GM18951 (cell line): ENCODE results near the gene HNRNPC.
A peak's percentile ranks its signal among the peaks of the same experiment; 100 is the strongest.
"Not testable (repeated sequence)": the region's sequence is repeated elsewhere in the genome, so short reads cannot be mapped to it uniquely, and the experiment has no call there.

Source experiments
- POLR2A ChIP-seq: IDR thresholded peaks from 4 replicates; pipeline ENCODE4 v1.6.1; 2011; ENCODE audit warnings: mild to moderate bottlenecking; ENCODE audit not compliant: insufficient read length, insufficient read depth; ENCODE audit errors: extremely low read depth
- in situ Hi-C: fragments of 300-500 bp; cut with MboI; formaldehyde crosslinking; loops from one replicate; pipeline ENCODE4 v1.12.0; 2022; ENCODE audit warnings: low sequenced_read_pairs, mixed read lengths, inconsistent platforms; ENCODE audit not compliant: unreplicated experiment

Gene HNRNPC

DNA sequence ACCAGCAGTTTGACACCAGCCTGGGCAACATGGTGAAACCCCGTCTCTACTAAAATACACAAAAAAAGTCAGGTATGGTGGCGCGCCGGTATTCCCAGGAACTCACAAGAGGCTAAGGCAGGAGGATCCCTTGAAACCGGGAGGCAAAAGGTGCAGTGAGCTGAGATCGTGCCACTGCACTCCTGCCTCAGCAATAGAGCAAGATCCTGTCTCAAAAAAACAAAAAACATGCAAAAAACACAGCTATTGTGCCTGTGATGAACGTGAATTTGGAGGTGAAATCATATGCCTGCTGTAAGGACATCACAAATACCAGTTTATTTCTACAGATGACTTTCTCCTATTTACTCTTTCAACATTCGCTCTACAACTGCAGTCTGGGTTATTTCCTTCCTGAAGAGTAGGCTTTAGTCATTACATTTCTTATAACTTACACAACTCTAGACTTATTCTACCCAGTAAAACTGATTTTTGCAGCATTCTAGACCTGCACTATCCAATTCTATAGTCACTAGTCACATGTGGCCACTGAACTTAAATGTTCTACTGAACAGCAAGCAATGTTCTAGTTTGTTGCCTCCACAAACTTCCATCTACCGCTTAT lies 48.3 kb downstream of the HNRNPC start:
- in situ Hi-C loops, result no loop called here

DNA sequence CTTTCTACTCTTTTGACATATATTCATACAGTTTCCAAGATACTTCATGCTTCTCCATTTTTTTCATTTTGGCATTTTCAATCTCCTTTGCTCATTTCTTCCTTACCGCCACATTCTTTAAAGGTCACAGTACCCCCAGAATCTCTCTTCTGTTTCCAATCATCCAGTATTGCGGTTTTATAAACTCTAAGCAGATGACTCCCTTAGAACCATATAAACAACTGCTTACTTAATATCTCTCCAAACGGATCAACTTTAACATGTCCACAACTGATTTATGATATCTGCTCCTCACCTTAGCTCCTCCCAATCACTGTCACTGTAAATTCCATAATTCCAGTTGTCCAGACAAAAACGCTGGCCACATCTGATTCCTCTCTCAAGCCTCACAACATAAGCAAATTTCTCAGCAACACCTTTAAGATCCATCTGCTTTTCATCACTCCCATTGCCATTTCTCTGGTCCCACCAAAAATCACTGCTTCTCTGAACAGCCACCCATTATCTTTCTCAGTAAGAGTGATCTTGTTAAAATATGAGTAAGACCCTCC lies 49.6 kb downstream of the HNRNPC start:
- no peak for TF ChIP-seq POLR2A
- in situ Hi-C loops, result no loop called here

More for the DNA sequence above, 48.3 kb downstream of the HNRNPC start:
- no peak for TF ChIP-seq POLR2A

DNA sequence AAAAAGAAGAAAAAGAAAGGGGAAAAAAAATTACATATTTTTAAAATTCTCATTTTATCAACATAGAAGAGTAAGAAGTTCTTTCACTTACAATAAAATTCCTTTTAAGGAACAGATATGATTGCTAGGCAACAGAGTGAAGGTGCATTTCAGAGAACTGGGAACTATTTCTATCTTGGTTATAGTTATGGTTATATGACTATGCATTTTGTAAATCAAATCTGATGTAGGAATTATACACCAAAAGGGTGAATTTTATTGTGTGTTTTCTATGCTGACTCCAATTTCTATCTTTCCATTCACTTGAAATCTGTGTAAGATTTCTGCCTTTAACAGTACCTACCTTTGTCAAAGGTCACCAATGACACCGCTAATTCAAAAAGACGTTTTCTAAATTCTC lies 50.1 kb downstream of the HNRNPC start:
- TF ChIP-seq POLR2A, result no peak
- in situ Hi-C loops, result no loop called here

DNA sequence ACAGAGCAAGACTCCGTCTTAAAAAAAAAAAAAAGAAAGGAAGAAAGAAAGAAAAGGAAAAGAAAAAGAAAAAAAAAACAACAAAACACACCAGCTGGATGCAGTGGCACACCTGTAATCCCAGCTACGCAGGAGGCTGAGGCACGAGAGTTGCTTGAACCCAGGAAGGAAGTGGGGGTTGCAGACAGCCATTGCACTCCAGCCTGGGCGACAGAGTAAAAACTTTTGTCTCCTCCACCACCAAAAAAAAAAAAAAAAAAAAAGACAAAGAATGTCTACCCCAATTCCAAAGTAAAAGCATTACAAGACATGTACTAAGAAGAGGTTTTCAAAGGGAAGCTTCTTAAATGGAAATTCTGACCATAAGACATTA lies 53.4 kb downstream of the HNRNPC start:
- no peak for TF ChIP-seq POLR2A
- in situ Hi-C loops, result no loop called here

DNA sequence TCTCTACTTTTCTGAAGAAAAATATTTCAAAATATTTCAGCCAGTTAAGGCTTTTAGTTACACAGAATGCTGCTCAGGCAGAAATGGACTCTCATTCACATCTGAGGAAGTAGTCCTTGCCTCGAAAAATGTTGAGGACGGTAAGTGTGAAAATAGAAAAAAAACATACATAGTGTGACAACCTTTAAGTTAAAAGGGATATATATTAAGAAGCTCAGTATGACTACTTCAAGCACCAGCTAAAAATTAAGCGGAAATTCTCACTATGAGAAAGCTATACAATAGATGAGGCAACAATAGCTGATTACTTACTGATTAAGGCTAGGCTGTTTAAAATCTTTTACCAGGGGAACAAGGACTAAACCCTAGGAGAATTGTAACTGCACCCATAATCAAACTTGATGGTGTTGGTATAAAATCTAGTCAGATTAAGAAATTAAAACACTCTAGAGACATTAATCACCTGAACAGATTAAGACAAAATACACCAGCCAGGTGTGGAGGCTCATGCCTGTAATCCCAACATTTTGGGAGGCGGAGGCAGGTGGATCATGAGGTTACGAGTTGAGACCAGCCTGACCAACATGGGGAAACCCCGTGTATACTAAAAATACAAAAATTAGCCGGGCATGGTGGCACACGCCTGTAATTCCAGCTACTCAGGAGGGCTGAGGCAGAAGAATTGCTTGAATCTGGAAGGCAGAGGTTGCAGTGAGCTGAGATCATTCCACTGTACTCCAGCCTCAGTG lies 53.9 kb downstream of the HNRNPC start:
- in situ Hi-C loops, result no loop called here
- TF ChIP-seq POLR2A, result no peak

DNA sequence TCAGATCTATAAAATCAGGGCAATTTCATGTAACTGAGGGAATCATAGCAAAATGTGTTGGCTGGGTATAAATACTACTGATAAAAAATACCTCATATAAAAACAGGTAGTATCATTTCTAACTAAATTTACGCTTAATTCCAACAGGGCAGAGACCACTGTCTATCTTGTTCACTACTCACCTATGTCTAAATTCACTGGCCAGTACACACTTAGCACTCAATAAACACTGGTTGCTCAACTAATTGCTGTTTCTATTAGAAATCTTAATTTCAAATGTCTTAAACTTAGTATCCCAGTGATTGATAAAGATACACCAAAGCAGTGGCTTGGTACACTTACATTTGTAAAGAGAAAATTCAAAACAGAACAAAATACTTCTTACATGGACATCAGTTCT lies 55.6 kb downstream of the HNRNPC start:
- no peak for TF ChIP-seq POLR2A
- in situ Hi-C loops, result no loop called here

DNA sequence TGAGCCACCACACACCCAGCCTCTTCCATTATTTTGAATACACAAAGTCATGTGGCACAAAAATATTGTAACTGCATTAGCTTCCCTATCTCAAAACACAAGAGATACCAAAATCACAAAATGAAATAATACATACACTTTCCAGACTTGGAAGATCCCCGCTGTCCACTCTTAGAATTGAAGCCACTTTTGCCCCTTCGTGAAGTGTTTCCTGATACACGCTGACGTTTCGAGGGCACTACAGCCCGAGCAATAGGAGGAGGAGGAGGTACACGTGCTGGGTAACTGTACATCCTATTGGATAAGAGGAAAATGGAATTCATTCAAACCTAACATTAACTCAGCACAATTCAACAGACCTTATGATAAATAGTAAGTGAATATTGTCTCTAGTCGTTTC lies 56.4 kb downstream of the HNRNPC start:
- in situ Hi-C loops, result not testable (repeated sequence)

DNA sequence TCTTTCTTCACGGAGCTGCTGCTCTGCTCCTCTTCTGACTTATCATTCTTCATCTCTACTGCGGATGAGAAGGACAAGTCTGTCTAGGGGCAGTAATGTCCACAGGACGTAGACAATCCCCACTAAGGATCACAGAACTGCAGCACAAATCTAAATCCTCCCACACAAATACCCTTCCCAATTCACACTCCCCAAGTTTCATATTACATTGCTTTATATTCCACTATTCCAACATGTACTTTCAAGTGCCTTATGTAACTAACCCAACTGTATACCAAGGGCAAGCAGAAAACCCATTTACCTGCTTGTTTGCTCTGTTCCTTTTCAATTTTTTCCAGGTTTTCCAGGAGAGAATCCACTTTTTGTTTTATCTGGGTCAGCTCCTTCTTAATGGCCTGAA lies 57.7 kb downstream of the HNRNPC start:
- in situ Hi-C loops, result no loop called here
- TF ChIP-seq POLR2A, result no peak

DNA sequence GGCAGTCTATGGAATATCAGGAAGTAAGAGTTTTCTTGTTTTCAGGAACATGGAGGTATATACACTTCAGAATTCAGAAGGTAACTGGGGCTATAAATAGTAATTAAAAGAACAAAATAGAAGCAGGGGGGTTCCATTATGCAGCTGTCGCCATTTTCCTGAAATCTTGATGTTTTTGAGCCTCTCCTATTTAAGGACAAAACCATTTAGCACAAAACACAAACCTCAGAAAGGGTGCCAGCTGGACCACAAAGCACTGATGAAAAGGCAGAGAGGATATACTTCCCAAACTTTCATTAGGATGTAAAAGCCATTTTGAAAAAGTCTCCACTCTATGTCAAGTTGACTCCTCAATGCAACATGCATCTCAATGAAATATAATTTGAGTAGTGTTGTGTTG lies 59.2 kb downstream of the HNRNPC start:
- in situ Hi-C loops, result no loop called here
- peak; percentile 19 for TF ChIP-seq POLR2A

DNA sequence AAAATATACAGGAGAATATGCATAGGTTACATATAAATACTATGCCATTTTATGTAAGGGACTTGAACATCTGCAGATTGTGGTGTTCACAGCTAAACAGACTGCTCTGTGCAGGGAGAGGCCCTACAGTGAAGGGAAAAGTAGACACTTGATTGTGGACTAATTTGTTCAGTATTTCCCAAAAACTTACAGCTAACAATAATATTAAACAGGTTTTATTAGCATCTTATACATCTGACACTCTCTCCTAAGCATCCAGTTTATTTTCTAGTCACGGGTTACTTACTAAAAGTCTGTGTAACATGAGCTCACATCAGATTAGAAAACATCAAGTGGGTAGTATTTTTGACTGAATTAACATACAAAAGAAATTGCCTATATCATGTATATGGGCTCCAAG lies 60.1 kb downstream of the HNRNPC start:
- no peak for TF ChIP-seq POLR2A
- in situ Hi-C loops, result no loop called here

DNA sequence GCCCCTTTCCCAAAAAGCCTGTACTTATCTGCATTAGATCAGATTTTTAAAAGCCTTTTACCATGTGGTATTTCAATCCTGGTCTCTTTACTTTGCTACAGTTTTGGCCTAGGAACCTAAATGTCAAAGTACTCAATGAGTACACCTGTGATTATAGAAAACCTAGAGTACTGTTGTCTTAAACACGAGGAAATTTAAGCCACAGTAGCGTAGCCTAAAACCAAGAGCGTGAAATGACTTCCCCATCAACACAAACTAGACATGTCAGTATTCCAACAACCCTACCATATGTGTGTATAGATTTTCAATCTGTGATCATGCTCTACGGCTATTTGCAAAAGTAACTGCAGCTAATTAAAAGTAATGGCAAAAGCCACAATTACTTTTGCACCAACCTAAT lies 60.7 kb downstream of the HNRNPC start:
- in situ Hi-C loops, result no loop called here
- no peak for TF ChIP-seq POLR2A

DNA sequence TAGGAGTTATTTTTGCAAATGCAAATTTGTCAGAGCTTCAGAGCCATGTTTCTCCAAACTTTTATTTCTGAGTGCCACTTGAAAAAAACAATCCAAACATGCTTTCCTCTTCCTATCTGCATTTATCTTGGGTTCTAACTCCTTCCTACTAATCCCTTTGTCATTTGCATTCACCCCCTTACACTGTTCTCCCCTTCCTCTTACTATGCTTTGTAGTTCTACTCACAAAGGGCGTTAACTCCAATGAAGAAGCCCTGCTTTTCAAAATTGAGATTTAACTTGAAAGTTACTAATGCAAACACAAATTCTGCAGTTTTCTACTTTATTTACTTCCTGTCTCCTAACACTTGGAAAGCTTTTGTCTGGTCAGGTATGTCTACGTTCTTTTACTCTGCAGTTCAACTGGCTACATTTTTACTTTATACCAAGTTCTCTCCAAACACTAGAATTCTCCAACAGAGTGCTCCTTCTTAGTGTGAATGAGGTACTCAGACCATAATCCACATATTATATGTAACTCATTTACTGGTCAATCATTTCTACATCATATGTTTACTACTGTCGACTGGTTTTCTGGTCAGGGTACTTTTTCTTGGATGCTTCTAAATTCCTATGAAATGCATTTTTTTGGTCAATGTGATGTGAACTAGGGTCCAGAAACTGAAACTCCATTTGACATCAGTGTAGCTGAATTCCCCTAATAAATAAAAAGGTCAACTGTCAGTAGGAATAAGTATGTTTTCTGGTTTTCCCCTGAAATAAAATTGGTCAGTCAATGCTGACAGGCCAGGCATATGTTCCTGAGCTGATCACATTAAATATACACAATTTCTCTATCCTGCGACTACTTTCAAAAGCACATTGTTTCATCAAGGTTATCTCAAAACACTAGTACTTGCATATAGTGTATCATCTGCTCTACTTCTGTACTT lies 62.2 kb downstream of the HNRNPC start:
- peak; percentile 7 for TF ChIP-seq POLR2A
- in situ Hi-C loops, result no loop called here

DNA sequence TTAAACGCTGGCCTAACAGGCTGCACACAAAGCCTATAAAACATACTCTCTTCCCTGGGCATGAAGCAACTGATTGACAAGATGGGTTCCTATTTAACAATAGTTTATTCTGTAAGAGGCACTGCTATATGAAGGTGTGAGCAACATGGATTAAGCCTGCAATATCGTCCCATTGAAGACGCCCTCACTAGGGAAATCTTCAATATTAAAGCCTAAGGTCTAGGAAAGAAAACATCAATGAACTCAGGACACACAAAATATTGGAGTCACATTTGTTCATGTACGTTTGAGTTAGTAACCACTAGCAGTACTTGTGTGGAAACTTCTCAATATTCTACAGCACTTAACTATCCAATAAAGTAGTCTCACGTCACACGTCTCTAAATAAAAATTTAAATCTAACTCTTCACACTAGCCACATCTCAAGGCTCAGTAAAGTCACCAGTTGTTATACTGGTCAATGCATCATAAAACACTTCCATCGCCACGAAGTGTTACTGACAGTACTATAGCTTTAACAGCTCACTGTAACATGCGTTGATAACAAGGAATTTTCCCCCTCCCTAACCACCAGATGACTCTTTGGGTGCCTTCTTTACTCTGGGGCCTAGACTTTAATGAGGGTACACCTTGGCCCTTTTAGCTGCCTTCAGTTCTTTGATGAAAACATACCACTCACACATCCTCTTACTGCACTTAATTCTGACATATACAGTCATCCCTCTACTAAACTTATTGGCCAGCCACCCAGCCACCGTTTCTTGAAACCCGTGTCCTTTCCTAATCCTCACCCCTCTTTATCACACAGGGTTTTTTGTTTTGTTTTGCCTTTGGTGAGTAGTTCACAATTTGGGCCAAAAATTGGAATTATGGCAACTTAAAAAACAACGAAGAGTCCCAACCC lies 63.3 kb downstream of the HNRNPC start:
- no peak for TF ChIP-seq POLR2A
- in situ Hi-C loops, result no loop called here
